HEK293 (cell line): ENCODE measurements around the gene CA5B.
A peak's percentile ranks its signal among the peaks of the same experiment; 100 is the strongest.

Source experiments
- AEBP2 ChIP-seq: fragments of 450-650 bp; formaldehyde crosslinking; IDR thresholded peaks from 2 replicates; pipeline ENCODE4 v1.5.1; 2016; ENCODE audit warnings: missing biosample characterization, missing genetic modification characterization, borderline replicate concordance
- HOXA7 ChIP-seq: sonication (generic); formaldehyde crosslinking; IDR thresholded peaks from 2 replicates; pipeline ENCODE4 v1.8.1; 2022; ENCODE audit warnings: missing genetic modification reagents, borderline replicate concordance
- PRDM10 ChIP-seq: fragments of 450-650 bp; formaldehyde crosslinking; IDR thresholded peaks from 2 replicates; pipeline ENCODE4 v1.5.1; 2016; ENCODE audit warnings: missing biosample characterization, missing genetic modification characterization
- SALL2 ChIP-seq: fragments of 450-650 bp; formaldehyde crosslinking; IDR thresholded peaks from 2 replicates; pipeline ENCODE4 v1.5.0; 2017; ENCODE audit warnings: missing biosample characterization, mild to moderate bottlenecking, missing genetic modification characterization, borderline replicate concordance
- SP7 ChIP-seq: fragments of 450-650 bp; formaldehyde crosslinking; IDR thresholded peaks from 2 replicates; pipeline ENCODE4 v1.5.1; 2016; ENCODE audit warnings: missing biosample characterization, missing genetic modification characterization
- TSHZ1 ChIP-seq: fragments of 450-650 bp; formaldehyde crosslinking; IDR thresholded peaks from 2 replicates; pipeline ENCODE4 v1.5.1; 2016; ENCODE audit warnings: missing biosample characterization, missing genetic modification characterization, borderline replicate concordance
- YY2 ChIP-seq: fragments of 450-650 bp; formaldehyde crosslinking; IDR thresholded peaks from 2 replicates; pipeline ENCODE4 v1.5.1; 2016; ENCODE audit warnings: missing biosample characterization, missing genetic modification characterization
- ZBTB17 ChIP-seq: fragments of 450-650 bp; formaldehyde crosslinking; IDR thresholded peaks from 2 replicates; pipeline ENCODE4 v1.5.1; 2016; ENCODE audit warnings: missing biosample characterization, missing genetic modification characterization
- ZBTB49 ChIP-seq: fragments of 450-650 bp; formaldehyde crosslinking; IDR thresholded peaks from 2 replicates; pipeline ENCODE4 v1.5.1; 2016; ENCODE audit warnings: missing biosample characterization, missing genetic modification characterization, low read depth
- ZBTB7A ChIP-seq: fragments of 450-650 bp; formaldehyde crosslinking; IDR thresholded peaks from 2 replicates; pipeline ENCODE4 v1.5.1; 2016; ENCODE audit warnings: low read depth, missing biosample characterization, missing genetic modification characterization
- ZBTB8A ChIP-seq: fragments of 450-650 bp; formaldehyde crosslinking; IDR thresholded peaks from 2 replicates; pipeline ENCODE4 v1.5.1; 2016; ENCODE audit warnings: missing biosample characterization, missing genetic modification characterization
- ZNF18 ChIP-seq: fragments of 450-650 bp; formaldehyde crosslinking; IDR thresholded peaks from 2 replicates; pipeline ENCODE4 v1.5.1; 2016; ENCODE audit warnings: missing biosample characterization, missing genetic modification characterization
- ZNF266 ChIP-seq: fragments of 450-650 bp; formaldehyde crosslinking; IDR thresholded peaks from 2 replicates; pipeline ENCODE4 v1.5.1; 2016; ENCODE audit warnings: missing biosample characterization, missing genetic modification characterization, low read depth
- ZNF302 ChIP-seq: fragments of 450-650 bp; formaldehyde crosslinking; IDR thresholded peaks from 2 replicates; pipeline ENCODE4 v1.5.1; 2016; ENCODE audit warnings: missing biosample characterization, missing genetic modification characterization, low read depth
- ZNF311 ChIP-seq: fragments of 450-650 bp; formaldehyde crosslinking; IDR thresholded peaks from 2 replicates; pipeline ENCODE4 v1.5.1; 2017; ENCODE audit warnings: missing biosample characterization, missing genetic modification characterization, borderline replicate concordance
- ZNF335 ChIP-seq: fragments of 450-650 bp; formaldehyde crosslinking; conservative IDR thresholded peaks from 2 replicates; pipeline ENCODE4 v1.5.1; 2016; ENCODE audit warnings: missing biosample characterization, missing genetic modification characterization
- ZNF394 ChIP-seq: fragments of 450-650 bp; formaldehyde crosslinking; IDR thresholded peaks from 2 replicates; pipeline ENCODE4 v1.5.1; 2016; ENCODE audit warnings: missing biosample characterization, missing genetic modification characterization, mild to moderate bottlenecking, moderate library complexity, borderline replicate concordance
- ZNF416 ChIP-seq: fragments of 450-650 bp; formaldehyde crosslinking; IDR thresholded peaks from 2 replicates; pipeline ENCODE4 v1.5.1; 2016; ENCODE audit warnings: missing biosample characterization, missing genetic modification characterization
- ZNF423 ChIP-seq: fragments of 450-650 bp; formaldehyde crosslinking; IDR thresholded peaks from 2 replicates; pipeline ENCODE4 v1.5.1; 2016; ENCODE audit warnings: missing biosample characterization, missing genetic modification characterization
- ZNF514 ChIP-seq: fragments of 450-650 bp; formaldehyde crosslinking; IDR thresholded peaks from 2 replicates; pipeline ENCODE4 v1.5.1; 2016; ENCODE audit warnings: missing biosample characterization, missing genetic modification characterization
- ZNF558 ChIP-seq: fragments of 450-650 bp; formaldehyde crosslinking; IDR thresholded peaks from 2 replicates; pipeline ENCODE4 v1.5.1; 2016; ENCODE audit warnings: missing biosample characterization, missing genetic modification characterization
- ZNF596 ChIP-seq: fragments of 450-650 bp; IDR thresholded peaks from 2 replicates; pipeline ENCODE4 v1.5.0; 2018; ENCODE audit warnings: missing biosample characterization, mild to moderate bottlenecking, missing genetic modification characterization, moderate library complexity
- ZNF623 ChIP-seq: fragments of 450-650 bp; formaldehyde crosslinking; IDR thresholded peaks from 2 replicates; pipeline ENCODE4 v1.5.1; 2016; ENCODE audit warnings: missing biosample characterization, missing genetic modification characterization
- ZNF792 ChIP-seq: fragments of 450-650 bp; formaldehyde crosslinking; IDR thresholded peaks from 2 replicates; pipeline ENCODE4 v1.5.1; 2016; ENCODE audit warnings: missing biosample characterization, missing genetic modification characterization
- ZNF837 ChIP-seq: fragments of 450-650 bp; formaldehyde crosslinking; IDR thresholded peaks from 2 replicates; pipeline ENCODE4 v1.5.1; 2016; ENCODE audit warnings: missing biosample characterization, missing genetic modification characterization

CA5B gene

GRCh38 chrX:15789979-15790768 lies 52.1 kb downstream of the CA5B start, which contains the start of gene ZRSR2 (continued):
- TF ChIP-seq HOXA7 (CRISPR knock-in tag) = no peak
- peak; percentile 32 for TF ChIP-seq PRDM10 (tag by site-specific recombination)
- TF ChIP-seq ZNF837 (tag by site-specific recombination) = no peak
- TF ChIP-seq ZNF623 (tag by site-specific recombination) = no peak
- no peak for TF ChIP-seq ZNF311
- no peak for TF ChIP-seq ZNF302 (tag by site-specific recombination)
- no peak for TF ChIP-seq AEBP2 (tag by site-specific recombination)
- no peak for TF ChIP-seq ZNF423 (tag by site-specific recombination)
- TF ChIP-seq ZNF596 (tag by site-specific recombination) = no peak
- TF ChIP-seq SP7 (tag by site-specific recombination) = peak; percentile 67
- no peak for TF ChIP-seq ZNF514
- TF ChIP-seq ZBTB49 (tag by site-specific recombination) = no peak
- TF ChIP-seq ZNF18 = no peak
- TF ChIP-seq ZBTB17 (tag by site-specific recombination) = peak; percentile 97
- TF ChIP-seq ZNF792 (tag by site-specific recombination) = no peak
- TF ChIP-seq ZNF266 (tag by site-specific recombination) = no peak
- TF ChIP-seq TSHZ1 (tag by site-specific recombination) = no peak
- TF ChIP-seq ZNF416 (tag by site-specific recombination) = no peak
- TF ChIP-seq ZBTB8A (tag by site-specific recombination) = peak; percentile 35; the same call in 1 of the 2 replicates
- TF ChIP-seq ZNF558 (tag by site-specific recombination) = no peak
- TF ChIP-seq ZNF394 (tag by site-specific recombination) = peak; percentile 78; the same call in 1 of the 2 replicates
- TF ChIP-seq SALL2 (tag by site-specific recombination) = no peak
- TF ChIP-seq ZBTB7A (tag by site-specific recombination) = no peak
- peak; percentile 79 for TF ChIP-seq YY2 (tag by site-specific recombination)
- TF ChIP-seq ZNF335 = peak; percentile 83
